NCI-H1436 (cell line): ENCODE data around the gene CERK.

Experiments used
- DNase-seq: peaks from one replicate; lab custom pipeline; 2025; lab: John Stamatoyannopoulos, UW

CERK gene

DNA sequence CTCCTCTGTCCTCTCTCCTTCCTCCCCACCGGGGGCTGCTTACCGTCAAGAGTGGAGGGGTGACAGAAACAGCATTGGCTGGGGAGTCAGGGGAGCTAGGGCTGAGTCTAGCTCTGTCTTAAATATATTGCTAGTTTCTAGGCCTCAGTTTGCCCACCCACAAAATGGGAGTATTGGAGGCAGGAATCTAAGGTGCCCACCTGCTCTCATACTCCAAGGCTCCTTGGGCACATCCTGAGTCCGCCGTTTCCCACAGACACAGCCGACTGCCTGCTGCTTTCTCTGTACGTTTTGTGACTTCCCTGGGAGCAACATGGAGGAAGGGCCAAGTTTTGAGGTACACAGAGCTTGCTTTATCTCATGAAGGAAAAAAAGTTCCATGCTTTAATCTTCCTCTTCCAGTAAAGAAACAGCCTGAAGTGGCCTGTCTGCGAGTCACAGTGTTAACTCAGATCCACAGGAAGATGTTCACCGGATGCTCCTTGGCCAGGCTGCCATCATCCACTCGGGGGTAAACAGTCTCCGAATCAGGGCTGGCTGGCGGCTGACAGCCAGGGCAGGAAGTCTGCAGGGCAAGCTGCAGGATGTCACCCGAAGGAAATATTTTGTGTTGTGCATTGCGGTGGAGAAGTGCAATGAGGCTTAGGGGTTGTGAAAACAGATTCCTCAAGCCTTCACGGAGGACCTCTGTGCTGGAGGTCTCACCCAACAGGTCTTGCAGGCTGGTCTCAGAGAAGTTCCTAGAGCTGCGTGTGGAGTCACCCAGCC, 11.0 kb upstream of the CERK start:
- DNase-seq = no peak

DNA sequence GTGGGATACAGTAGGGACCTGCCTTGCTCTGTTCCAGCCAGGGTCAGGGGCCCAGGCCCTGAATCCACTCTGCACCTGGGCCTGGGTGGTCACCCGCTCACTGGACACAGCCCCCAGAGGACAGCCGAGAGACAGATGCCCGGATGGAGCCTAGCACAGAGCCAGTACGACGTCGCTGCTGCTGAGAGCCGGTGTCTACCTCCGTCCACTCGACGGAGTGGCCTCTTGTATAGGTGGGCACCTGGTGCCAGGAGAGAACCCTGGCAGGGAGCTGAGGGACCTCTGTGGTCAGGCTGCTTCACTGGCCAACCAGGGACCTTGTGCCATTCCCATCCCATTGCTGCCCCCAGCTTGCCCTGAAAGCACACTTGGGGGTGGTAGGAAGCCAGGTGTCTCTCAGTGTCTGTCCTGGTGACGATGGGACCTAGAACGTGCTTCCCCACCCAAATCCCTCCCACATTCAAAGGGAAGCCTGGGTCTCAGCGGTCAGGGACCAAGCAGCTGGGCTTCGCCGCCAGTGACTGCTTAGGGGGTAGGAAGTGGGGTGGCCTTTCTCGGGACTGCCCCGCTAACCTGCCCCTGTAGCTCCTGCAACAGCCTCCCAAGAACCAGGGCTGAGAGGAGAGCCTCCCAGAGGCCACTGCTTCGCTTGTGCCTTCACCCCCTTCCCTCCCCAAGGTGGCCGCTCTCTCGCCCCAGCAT, 10.3 kb upstream of the CERK start:
- no peak for DNase-seq

DNA sequence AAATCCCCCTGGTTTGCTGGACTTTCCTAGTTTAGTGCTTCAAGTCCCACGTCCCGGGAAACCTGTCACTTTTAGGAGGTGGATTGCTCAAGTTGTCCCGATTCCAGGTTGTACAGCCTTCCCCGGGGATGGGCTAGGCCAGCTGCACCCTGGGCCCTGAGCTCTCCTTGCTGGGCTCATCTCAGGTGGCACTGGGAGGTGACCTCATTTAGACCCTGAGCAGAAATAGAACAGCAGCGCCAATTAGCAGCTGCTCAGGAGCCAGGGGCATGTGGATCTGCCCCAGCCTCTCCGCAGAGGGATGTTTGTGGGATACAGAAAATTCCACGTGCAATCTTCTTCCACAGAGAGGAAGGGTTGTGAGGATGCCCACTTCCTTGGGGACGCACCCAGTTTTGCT, 9.6 kb upstream of the CERK start:
- no peak for DNase-seq

DNA sequence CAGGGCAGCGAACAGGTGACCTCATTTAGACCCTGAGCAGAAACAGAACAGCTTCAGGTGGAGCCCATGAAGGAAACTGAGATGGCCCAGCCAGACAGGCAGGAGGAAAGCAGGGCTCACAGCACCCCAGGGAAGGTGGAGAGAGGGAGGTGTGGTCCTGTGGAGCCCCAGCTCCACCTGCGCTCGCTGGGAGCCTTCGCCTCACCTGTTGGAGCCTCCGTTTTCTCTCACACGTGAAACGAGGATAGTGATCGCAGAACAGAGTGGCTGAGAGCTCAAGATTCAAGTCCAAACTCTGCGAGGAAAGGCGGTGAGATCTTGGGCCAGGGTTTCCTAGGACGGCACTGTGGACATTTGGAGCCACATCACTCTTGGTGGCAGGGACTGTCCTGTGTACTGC, 8.6 kb upstream of the CERK start:
- DNase-seq = no peak

DNA sequence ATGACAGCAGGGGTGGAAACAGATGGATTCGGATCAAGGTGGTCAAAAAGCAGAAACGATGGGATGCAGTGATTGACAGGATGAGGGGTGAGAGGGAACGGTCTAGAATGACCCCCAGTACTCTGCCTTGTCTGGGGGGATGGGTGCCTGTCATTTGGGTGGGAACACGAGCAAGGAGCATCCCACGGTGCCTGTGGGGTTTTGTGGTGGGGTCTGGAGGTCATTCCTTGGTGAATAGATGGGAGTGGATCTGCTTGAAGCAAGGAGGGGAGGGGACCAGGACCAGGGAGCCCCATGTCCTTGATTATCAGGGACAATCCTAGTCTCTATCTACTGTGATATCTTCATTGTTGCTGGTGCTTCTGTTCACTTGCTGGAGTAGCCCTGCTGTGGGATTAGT, 8.1 kb upstream of the CERK start:
- DNase-seq = no peak

DNA sequence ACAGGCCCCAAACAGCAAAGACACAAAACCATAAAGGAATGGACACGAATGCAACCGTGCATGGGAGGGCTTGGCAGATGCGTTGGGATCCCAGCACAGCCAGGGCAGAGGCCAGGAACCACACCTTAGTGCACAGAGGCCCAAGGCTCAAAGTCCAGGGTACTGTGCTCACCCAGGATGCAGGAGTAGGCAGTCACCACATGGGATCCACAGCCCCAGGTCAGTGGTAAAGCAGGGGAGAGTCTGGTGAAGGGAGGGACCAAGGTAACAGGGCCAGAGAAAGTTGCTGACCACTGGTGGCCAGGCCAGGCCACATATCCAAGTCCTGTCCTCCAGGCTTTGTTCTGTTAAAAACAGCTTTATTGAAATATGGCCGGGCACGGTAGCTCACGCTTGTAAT, 6.5 kb upstream of the CERK start:
- DNase-seq = no peak

DNA sequence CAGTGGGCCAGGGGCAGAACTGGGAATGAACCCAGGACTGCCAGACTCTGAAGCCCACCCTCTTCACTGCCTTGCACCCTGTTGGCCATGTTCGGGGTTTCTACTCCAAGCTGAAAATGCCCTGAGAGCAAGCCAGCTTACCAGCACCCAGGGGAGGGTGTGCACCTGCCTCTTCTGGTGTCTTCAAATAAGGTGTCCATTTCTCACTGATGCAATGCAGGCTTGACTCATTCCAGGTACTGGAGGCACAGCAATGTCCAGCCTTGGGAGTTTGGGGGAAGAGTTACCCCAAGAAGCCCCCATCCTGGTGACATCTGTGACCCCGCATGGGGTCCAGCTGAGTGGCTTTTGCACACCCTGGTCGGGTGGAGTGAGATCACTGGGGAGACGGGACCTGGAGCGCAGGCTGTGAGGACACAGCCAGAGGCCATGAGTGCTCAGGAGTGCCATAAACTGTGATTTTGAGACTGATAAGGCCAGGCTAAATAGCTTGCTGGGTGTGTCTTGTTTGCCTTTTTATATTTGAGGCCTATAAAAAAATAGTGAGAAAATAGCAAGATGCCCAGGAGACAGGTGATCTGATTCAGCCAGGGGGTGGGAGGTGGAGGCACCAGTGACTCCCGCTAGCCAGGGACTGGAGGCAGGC, 4.6 kb upstream of the CERK start:
- DNase-seq = no peak

DNA sequence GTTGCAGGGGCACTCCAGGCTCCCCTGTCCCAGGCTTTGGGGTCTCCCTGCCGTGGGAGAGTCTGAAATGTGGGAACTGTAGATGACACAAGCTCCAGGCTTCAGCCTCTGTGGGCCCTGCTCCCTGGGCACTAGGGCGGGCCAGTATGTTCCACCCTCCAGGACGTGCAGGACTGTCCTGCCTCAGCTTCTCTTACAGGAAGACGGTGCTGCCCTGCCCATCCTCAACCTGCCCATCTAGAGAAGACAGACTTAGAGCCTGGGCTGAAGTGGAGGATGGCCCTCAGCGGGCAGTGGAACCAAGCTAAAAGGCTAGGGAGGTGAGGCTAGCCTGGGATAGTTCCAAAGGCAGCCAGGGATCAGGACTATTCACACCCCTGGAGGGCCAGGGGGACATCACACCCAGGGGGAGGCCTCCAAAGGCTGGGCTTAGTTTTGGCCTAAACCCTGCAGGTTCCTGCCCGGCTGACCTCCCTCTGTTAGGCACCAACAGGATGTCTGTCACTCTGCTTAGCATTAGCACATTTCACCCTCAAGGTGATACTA, 4.0 kb upstream of the CERK start:
- DNase-seq = no peak

DNA sequence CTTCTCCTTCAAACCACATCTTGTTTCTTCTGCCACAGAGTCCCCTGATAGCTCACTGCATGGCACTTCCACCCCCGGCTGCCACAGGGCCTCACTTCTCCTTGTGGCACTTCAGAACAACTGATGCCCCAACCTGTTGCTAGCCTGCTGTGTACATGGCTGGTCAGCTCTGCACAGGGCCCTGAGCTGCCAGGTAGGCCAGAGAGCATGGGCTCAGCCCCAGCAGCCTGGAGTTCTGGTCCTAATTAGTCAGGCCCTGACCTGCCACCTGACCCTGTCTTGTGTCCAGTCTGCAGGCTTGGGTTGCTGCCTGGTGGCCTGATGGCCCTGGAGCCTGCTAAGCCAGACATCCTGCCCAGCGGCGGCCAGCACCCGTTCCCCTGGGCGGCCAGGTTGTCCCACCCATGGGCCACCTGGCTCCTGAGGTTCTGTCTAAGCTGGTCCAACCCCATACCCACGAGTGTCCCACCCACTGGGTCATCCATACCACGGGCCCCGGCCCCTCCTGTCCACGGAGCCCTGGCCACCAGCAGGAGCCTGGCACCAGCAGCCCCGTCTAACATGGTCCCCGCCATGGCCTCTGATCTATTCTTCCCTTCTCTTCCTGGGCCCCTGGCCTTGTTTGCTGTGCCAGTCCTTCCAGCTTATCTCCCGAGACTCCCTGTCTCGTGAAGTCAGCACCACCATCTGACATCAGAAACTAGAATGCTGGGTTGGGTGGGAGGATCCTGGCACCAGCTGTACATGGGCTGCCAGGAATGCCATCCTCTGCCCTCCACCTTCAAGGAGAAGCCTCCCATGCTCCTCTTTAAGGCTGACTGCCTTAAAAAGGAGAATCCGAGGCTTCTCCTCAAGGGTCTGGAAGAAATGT, 3.1 kb upstream of the CERK start:
- DNase-seq = no peak

DNA sequence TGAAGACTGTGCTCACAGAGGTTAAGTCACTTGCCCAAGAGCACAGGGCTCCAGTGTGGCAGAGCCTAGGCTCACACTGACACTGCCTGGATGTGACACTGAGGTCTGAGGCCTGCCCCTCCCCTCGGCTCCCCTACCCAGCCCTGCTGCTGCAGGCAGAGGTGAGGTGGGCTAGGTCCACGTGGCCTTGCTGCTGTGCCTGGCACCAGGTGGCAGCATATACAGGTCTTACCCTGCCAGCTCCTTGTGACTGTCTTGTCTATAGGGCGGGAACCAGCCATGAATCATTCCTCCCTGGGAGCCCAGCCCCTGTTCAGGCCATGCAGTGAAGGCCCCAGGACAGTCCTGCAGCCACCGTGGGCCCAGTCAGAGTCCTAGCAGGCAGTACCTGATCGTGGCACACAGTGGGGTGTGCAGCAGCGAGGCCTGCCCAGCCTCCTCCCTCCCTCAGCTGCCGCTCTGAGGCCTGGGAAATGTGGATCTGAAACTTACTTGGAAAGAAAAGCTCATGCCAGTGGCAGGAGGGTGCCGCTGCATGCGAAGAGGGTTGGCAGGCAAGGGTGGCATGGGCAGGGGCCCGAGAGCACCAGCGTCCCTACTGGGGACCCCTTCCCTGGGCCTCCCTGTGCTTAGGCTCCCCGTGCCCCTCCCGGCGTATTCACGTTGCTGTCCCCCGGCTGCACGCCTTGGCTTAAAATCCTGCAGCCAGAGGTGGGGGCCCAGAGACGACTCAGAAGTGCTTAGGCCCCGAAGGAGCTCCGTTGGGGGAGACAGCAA, 1.2 kb upstream of the CERK start:
- no peak for DNase-seq

DNA sequence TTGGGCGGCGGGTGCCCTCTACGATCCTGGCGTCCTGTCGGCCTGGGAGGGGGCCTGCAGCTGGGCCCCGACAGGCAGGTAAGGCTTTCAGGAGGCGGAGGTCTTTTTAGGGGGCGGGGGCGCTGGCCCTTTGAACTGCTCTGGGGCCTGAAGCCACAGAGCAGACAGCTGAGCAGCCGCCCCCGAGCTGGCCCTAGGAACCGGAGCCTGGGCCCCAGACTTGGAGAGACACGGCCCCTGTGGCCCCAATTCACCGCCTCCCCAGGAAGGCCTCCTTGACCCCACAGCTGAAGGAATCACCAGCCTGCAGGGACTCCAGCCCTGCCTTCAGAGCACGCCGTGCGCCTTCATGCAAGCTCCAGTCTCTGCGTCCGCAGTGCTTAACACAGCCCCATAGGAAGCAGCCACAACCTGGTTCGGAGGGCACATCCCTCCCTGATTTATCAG, 618 bp upstream of the CERK start:
- DNase-seq = no peak

DNA sequence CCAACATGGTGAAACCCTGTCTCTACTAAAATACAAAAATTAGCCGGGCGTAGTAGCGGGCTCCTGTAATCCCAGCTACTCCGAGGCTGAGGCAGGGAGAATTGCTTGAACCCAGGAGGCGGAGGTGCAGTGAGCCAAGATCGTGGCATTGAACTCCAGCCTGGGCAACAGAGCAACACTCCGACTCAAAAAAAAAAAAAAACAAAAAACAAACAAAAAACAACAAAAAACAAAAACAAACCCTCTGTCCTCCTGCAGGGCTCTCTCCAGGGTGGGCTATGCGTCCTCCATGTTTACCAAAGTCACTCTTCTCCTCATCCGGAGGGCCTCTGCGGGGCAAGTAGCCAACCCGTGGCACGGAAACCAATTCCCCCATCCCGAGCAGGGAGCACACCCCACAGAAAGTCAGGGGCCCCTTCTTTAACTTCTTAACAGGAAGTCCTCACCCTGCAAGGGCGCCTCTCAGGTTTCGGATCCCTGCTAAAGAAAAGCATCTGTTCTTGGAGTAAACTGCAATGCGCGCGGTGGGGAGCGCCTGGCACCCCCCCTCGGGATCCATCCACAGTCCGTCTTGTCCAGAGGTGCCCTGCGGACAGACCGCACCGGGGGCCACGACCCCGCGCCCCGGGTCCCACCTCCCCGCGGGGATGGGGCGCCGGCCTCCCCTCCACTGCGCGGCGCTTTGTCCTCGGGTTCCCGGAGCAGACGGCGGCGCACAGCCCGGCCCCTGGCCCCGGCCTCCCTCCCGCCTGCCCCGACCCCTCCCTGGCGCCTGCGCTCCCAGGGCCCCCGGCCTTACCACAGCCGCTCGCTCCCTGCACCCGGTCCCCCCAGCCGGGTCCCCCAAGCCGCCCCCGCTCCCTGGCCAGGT, 712 bp downstream of the CERK start:
- DNase-seq = no peak

DNA sequence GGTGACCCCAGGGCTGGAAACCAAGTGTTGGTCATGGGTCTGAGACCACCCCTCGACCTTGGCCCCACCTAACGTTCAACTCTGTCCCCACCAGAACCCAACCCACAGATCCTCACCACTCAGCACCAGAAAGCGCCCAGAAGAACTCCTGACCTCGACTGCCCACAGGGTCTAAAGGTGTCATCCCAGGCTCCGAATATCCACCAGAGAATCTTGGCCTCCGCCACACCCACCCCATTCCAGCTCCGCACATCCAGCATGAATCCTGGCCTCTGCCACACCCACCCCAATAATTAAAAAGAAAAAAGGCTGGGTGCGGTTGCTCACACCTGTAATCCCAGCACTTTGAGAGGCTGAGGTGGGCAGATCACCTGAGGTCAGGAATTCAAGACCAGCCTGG, 1.3 kb downstream of the CERK start:
- no peak for DNase-seq

DNA sequence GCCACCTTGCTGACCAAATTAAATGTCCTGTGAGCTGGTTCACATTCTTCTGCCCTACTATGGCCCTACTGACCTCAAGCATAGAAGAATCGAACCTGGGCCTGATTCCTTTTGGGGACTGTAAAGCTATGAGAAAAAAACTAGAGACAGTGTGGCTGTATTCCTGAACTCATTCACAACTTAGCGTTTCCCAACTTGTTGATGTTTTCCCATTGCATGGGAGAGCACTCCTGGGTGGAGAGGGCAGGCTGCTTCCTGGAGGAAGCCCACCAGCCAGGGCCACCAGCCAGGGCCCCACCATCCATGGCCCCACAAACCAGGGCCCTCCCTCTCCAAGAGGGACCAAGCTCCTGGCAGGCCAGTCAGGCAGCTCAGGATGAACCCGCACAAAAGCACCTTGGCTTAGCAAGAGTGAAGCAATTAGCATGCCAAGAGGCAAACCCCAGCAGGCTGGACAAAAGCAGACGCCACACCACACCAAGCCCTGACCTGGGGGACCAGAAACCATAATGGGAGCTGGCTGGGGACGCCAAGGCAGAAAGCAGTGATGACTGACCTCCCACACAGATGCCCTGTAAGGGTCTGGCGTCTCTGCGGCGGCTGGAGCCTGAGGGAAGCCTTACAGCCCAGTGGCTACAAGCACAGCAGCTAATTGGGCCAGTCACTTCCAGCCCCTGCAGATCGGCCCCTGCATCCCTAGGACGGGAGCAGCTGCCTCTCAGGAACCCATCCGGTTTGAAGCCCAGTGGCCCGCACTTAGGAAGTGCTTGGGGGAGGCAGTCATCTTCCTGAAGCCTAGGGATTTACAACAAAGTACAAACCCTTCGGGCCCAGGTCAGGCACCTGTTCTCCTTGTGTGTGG, 2.1 kb downstream of the CERK start:
- no peak for DNase-seq

DNA sequence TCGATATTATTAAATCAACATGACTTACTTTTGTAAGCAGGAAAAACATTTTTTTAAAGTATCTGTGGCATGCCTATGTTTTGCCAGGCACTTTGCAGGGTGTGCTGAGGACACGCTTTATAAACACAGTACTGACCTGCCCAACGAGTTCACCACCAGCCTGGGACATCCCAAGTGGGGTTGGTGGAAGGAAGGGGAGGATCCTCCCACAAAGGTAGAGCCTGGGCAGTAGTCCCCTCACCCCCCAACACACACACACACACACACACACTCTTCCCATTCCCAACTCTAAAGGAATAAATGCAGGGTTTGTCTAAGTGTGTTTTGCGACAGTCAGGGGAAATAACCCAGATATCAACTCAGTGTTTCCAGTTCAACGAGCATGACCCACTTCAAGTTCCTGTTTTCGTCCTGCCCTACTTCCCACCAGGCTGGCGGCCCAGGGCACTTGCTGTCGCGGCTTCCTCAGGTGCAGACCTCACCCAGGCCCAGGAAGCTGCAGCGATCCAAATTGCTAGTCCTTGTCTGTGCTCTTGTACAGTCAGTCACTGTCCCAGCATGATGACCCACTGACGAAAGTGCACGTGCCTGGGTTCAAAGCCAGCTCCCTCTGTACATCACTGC, 3.1 kb downstream of the CERK start:
- DNase-seq = no peak

DNA sequence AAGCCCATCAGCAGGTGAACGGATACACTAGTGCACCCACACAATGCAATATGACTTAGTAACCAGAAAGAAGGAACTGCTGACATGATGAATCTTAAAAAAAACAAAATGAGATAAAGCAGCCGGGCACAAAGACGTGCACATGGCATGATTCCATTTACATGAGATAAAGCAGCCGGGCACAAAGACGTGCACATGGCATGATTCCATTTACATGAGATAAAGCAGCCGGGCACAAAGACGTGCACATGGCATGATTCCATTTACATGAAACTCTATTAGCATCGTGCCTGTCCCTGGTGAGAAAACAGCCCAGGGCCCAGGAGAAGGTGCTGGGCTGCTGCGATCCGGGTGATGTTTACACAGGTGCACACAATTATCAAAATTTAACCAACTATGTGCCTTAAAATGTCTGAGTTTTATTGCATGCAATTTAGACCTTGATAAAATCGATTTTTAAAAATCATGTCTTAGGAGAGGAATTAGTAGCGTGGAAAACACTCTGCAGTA, 3.8 kb downstream of the CERK start:
- DNase-seq = peak; percentile 63

DNA sequence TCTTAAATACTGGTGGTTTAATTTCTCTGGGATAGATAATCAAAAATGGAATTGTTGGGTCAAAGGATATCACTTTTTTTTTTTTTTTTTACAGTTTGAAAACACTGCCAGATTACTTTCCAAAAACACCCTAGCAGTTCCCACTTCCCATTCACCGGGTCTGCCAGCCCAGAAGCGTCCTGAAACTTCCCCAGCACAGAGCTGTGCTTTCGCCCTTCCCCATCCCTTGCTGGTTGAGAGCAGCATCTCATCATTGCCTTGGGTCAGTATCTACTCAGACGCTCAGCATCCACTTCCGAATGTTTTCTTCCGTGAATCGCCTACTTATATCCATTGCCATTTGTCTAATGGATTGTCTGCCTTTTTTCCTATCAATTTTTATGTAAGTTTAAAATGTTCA, 5.5 kb downstream of the CERK start:
- DNase-seq = no peak

DNA sequence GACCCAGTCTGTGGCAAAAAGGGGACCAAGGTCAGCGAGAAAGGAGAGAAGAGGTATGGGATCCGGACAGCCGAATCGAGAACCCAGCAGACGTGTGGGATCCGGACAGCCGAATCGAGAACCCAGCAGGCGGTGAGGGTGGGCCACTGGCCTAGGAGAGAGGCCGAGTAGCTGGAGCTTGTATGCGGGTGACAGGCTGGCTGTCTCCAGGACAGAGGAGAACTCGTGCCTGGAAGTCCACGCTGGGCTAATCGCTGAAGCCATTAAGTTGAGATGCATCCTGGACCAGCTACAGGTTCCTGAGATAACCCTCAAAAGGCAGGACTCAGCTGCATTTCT, 6.0 kb downstream of the CERK start:
- DNase-seq = no peak
